ENCODE results near the gene INPPL1. TPM values are rescaled to one million over a fixed set of nuclear protein-coding genes. Genes with fewer than 3 reads are reported as not detected.

INPPL1 gene
- total and polyA plus RNA-seq, 2 donors (not counting 1 experiment from before 2014, with no cell fraction given) = 205 to 208 TPM

- DNase-seq (no peak), ATAC-seq (ENCODE audit: low read depth) (no peak)
- Histone ChIP-seq H3K4me1 (ENCODE audit: control insufficient read depth in 2 of 2, insufficient read depth in 2 of 2, low read length in 2 of 2) (no peaks in the 10 kb centered on the region), H3K9me3 (ENCODE audit: control extremely low read depth in 1 of 3, control insufficient read depth in 2 of 3, insufficient read depth in 1 of 3, low read length in 2 of 3) (no peaks in the 10 kb centered on the region), H3K27me3 (replicated peaks in 1 of 4; ENCODE audit: control extremely low read depth in 1 of 4, control insufficient read depth in 3 of 4, insufficient read depth in 4 of 4, low read length in 3 of 4) (no peaks in the 10 kb centered on the region), H3K4me3 (ENCODE audit: control extremely low read depth in 1 of 5, extremely low read depth in 1 of 5, insufficient read depth in 1 of 5, low read depth in 2 of 5, low read length in 4 of 5) (no peak overlapping the region), H4K20me1 (ENCODE audit: control insufficient read depth, insufficient read depth, low read length, poor library complexity, severe bottlenecking) (no peaks in the 10 kb centered on the region), H3K79me2 (ENCODE audit: control insufficient read depth, insufficient read depth, low read length) (no peaks in the 10 kb centered on the region), H2AFZ (ENCODE audit: insufficient read depth, low read depth, low read length, poor library complexity, severe bottlenecking) (no peak overlapping the region), H3K9ac (ENCODE audit: low read length) (no peak overlapping the region), H3K36me3 (replicated peaks in 1 of 2; ENCODE audit: control extremely low read depth in 1 of 2, control insufficient read depth in 1 of 2, extremely low read depth in 1 of 2, insufficient read depth in 2 of 2, low read length in 1 of 2) (no peaks in the 10 kb centered on the region), H3K27ac (ENCODE audit: low read length in 2 of 2) (no peak overlapping the region), H3K4me2 (replicated peaks; ENCODE audit: low read depth, low read length, poor library complexity, severe bottlenecking) (no peak overlapping the region)
- intact Hi-C loops (cut with micrococcal nuclease) = no loop called here
- WGBS (ENCODE audit: insufficient coverage) = no CpG with 5 or more reads among the region's 1 CpG
- Mint-ChIP-seq H3K4me1 (peaks cover 1% of the 10 kb centered on the region), H3K9me3 (ENCODE audit: insufficient read depth) (no peaks in the 10 kb centered on the region), H3K27me3 (peaks cover 2% of the 10 kb centered on the region), H3K27ac (no peak overlapping the region), H3K4me3 (no peak overlapping the region)
- POLR2A ChIA-PET = no interaction called here
- CTCF ChIA-PET = interaction anchor here (1.0 kb wide), 1 partner anchor 227 kb away, joined by 4 read pairs; no protein-coding TSS in a partner anchor
- TF ChIP-seq CTCF (IDR thresholded peaks at IDR 0.05) = no peak
- TF ChIP-seq EZH2 (IDR thresholded peaks at IDR 0.05; ENCODE audit: borderline replicate concordance, insufficient read depth, low read depth, low read length, poor library complexity, severe bottlenecking) = no peak
Observed at GRCh38 chr11:72188267-72188666, 36.3 kb upstream of the INPPL1 start.

- no peak for TF ChIP-seq CTCF (IDR thresholded peaks at IDR 0.05)
- TF ChIP-seq EZH2 (IDR thresholded peaks at IDR 0.05; ENCODE audit: borderline replicate concordance, insufficient read depth, low read depth, low read length, poor library complexity, severe bottlenecking) = no peak
- H3K4me1 ChIP-seq (ENCODE audit: control insufficient read depth in 2 of 2, insufficient read depth in 2 of 2, low read length in 2 of 2) = no peaks in the 10 kb centered on the region
- ATAC-seq (ENCODE audit: low read depth) (no peak), DNase-seq (no peak)
- no peaks in the 10 kb centered on the region for H3K79me2 ChIP-seq (ENCODE audit: control insufficient read depth, insufficient read depth, low read length)
- H3K9ac ChIP-seq (ENCODE audit: low read length) = no peak overlapping the region
- Mint-ChIP-seq H3K4me3 (no peak overlapping the region), H3K27me3 (peaks cover under 1% of the 10 kb centered on the region), H3K27ac (no peak overlapping the region), H3K4me1 (no peaks in the 10 kb centered on the region), H3K9me3 (ENCODE audit: insufficient read depth) (no peaks in the 10 kb centered on the region)
- H3K4me2 ChIP-seq (replicated peaks; ENCODE audit: low read depth, low read length, poor library complexity, severe bottlenecking) = no peak overlapping the region
- H3K27ac ChIP-seq (ENCODE audit: low read length in 2 of 2) = no peak overlapping the region
- H4K20me1 ChIP-seq (ENCODE audit: control insufficient read depth, insufficient read depth, low read length, poor library complexity, severe bottlenecking) = no peaks in the 10 kb centered on the region
- POLR2A ChIA-PET = no interaction called here
- no peaks in the 10 kb centered on the region for H3K9me3 ChIP-seq (ENCODE audit: control extremely low read depth in 1 of 3, control insufficient read depth in 2 of 3, insufficient read depth in 1 of 3, low read length in 2 of 3)
- no peak overlapping the region for H3K4me3 ChIP-seq (ENCODE audit: control extremely low read depth in 1 of 5, extremely low read depth in 1 of 5, insufficient read depth in 1 of 5, low read depth in 2 of 5, low read length in 4 of 5)
- no peak overlapping the region for H2AFZ ChIP-seq (ENCODE audit: insufficient read depth, low read depth, low read length, poor library complexity, severe bottlenecking)
- 100% methylated on average over 1 of the region's 3 CpGs for WGBS (ENCODE audit: insufficient coverage)
- H3K36me3 ChIP-seq (replicated peaks in 1 of 2; ENCODE audit: control extremely low read depth in 1 of 2, control insufficient read depth in 1 of 2, extremely low read depth in 1 of 2, insufficient read depth in 2 of 2, low read length in 1 of 2) = no peaks in the 10 kb centered on the region
- CTCF ChIA-PET = interaction anchor here (1.1 kb wide), 1 partner anchor 241 kb away, joined by 3 read pairs; no protein-coding TSS in a partner anchor
- intact Hi-C loops (cut with micrococcal nuclease) = no loop called here
- H3K27me3 ChIP-seq (replicated peaks in 1 of 4; ENCODE audit: control extremely low read depth in 1 of 4, control insufficient read depth in 3 of 4, insufficient read depth in 4 of 4, low read length in 3 of 4) = no peaks in the 10 kb centered on the region
Observed at GRCh38 chr11:72189455-72190250, 34.9 kb upstream of the INPPL1 start.
